GM18909 (cell line): Measurements from ENCODE around the gene GALNT13.

Source experiments
- ATAC-seq: cut with Tn5 transposase; IDR thresholded peaks from one replicate; pipeline ENCODE4 v1.9.1; 2021; ENCODE audit warnings: mild to moderate bottlenecking; ENCODE audit not compliant: unreplicated experiment, poor library complexity

Gene GALNT13

DNA sequence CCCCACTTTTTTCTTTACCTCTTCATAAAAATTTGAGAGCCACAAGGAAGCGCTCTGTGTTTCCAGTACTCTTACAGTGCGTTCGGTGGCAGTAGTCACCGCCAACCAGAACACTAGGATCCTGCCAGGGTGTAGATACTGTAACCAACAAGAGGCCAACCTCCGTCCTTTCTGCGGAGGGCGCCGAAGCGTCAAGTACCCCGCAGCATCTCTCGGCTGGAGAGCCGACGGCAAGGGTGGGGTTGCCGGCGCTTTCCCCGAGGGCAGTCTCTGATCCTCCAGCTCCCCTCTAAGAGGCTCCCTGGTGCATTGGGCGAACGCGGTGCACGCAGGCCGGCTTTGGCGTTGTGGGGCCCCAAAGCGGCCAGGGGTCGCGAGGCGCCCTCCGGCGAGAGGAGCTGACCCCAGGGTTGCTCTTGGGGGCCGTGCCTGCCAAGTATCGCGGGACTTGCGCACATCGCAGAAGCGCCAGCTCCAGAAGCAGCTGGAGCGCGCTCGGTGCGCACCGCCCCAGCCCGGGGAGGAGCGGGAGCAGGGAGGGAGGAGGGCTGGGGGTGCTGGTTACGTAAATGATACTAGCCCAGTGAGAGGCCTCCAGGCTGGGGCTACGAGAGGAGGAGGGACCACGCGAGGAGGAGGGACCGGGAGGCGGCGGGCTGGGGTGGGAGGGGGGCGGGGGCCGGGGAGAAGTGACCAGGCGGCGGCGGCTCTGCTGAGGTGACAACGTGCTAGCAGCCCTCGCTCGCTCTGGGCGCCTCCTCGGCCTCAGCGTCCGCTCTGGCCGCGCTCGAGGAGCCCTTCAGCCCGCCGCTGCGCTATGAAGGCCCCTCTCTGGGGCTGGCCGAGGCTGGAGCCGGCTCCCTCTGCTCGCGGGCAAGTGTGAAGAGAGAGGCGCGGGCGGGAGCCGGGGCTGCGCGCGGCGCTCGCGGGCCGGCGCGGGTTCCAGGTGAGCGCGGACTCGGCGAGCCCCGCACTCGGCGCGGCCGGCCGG, at the start of gene GALNT13:
Gene GALNT13, plus strand, starts transcription at position 692 of the 991 bp plus-strand sequence.
- no peak for ATAC-seq

- ATAC-seq, result no peak
These were observed 47.8 kb upstream of the GALNT13 start for GRCh38 chr2:153823880-153824279.

DNA sequence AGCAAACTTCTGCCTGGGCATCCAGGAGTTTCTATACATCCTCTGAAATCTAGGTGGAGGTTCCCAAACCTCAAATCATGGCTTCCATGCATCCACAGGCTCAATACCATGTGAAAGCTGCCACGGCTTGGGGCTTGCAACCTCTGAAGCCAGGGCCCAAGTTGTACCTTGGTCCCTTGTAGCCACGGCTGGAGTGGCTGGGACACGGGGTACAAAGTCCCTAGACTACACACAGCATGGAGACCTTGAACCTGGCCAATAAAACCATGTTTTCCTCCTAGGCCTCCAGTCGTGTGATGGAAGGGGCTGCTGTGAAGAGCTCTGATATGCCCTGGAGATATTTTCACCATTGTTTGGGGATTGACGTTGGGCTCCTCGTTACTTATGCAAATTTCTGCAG, 43.4 kb upstream of the GALNT13 start:
- ATAC-seq, result no peak

DNA sequence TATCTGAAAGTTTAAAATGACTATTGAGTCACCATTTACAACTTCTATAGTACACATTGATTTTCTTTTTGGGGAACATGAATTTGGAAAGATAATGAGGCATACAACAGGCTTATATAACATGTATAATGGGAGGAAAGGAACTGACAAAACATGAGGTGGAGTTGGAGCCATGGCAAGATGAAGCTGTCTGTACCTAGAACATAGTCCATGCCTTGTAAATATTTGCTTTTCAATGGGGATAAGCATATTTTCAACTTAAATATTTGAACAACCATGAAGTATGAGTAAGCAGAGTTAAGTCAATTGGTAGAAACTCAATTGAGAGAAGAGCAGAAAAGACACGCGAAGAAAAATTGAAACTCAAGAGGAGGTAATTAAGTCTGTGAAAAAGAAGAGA, 37.1 kb upstream of the GALNT13 start:
- no peak for ATAC-seq

GRCh38 chr2:153858250-153858649, 13.5 kb upstream of the GALNT13 start:
- ATAC-seq, result no peak

DNA sequence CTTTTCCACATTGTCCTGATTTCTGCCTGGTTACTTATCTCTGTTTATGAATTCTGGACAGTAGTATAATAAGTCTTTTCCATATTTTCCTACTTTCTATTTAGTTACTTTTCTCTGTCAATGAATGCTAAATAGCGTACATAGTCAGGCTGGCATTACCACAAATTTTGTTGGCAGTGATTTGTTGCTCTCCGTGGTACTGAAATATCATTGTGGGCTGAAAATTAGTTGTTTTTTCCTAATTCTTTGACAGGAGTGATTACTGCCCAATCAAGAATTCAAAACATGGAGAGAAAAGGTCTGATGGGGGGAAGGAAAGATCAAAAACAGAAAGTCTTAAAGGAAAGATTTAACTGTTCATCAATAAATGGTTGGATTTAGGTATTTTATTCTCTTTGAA, 7.7 kb upstream of the GALNT13 start:
- ATAC-seq, result no peak

DNA sequence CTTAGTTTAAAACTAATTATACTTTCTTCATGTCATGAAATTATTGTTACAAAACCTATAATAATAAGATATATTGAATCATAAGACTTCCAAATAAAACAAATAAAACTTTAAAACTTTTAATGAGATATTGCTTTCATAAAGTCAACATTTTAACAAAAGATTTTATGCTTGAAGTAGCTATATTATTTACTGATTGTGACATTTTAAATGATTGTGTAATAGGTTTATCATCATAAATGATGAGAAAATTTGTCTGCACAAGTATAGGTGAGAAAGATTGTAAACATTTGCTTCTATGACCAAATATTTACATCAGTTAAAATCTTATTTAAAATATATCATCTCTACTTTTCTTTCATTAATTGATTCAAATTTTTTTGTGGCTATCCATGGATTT, 5.1 kb upstream of the GALNT13 start:
- no peak for ATAC-seq

GRCh38 chr2:153870308-153870707, 1.4 kb upstream of the GALNT13 start:
- no peak for ATAC-seq

GRCh38 chr2:153872311-153873051, 759 bp downstream of the GALNT13 start:
- no peak for ATAC-seq

DNA sequence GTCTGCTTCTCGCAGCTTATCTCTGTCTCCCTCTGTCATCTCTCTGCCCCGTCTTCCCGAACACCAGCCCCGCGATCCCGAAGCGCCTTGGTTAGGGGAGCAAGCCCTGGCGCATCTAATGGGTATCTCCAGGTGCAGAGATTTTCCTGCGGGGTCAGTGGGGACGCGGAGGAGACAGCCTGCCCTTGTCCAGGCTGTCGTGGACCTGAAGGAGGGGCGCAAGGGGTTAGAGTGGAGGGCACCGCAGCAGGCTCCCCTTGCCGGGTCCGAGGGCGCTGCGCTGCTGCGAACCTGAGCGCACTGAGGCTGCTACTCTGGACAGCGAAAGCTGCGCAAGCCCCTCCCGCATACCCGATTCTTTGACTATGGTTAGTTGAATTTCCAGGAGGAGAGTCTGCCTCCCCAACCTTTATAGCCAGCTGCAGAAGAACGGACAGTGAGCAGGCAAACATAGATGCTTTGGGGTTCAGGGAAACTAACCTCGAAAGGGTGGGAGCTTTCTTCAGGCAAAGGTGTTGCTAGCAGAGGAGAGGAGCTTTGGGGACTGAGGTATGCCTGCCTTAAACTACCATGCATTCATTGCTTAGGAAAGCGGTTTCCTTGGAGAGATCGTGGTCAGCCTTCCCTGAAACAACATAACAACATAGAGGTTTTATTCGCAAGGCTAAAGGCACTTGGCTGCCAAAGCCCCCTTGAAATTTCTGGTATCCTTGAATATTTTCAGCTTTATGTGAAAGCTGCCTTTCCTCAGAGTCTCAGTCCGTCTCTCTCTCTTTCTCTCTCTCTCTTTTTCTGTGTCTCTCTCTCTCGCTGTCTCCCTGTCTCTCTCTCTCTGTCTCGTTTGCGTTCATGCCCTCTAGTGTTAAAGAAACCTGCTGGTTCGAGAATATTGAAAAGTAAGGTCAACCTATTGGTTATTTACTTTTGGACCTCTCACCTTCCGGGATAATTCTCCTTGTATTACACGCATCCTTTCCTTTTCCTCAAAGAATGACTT, 1.6 kb downstream of the GALNT13 start:
- ATAC-seq, result no peak

DNA sequence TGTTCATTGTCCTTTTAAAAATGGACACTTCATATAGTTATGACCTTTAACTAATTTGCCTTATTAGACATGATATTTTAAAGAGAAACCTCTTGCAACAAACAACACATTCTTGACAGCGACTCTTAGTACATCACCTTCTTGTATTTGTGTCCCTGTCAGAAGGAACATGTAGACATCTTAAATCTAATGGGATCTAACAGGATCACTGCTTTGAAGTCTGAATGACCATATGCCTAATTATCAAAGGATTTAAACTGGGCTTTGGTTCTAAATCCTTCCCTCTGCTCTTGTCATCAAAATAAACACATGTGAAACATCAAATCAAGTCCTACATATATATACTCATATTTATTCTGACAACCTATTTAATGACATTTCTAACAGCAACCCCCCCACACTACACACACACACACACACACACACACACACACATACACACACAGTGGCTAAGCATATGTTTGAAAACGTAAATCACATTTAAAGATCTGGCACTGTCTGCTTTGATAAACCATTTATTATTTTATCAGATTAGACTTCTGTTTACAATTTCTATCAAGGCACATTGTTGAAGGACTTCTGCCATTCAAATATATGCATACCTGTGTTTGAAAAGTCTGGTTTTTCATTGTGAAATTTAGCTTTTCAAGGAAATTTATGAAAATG, 4.2 kb downstream of the GALNT13 start:
- ATAC-seq, result no peak

DNA sequence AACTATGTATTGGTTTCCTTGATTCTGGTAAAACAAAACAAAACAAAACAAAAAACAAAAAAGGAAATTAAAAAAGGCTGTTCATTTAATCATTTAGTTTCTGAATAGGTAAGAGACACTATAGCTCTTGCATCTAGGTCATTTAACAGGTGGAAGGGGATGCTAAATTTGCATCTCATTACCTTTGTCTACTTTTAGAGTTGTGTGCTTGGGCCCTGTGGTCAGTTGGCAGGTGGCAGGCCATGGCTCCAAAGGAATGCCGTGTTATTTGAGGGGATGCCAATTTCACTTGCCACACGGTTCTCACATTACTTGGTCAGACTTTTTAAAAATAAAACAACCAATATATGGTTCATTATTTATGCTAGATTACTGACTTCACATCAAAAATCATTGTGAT, 9.2 kb downstream of the GALNT13 start:
- ATAC-seq, result no peak

GRCh38 chr2:153886833-153887232, 15.1 kb downstream of the GALNT13 start:
- ATAC-seq, result no peak

GRCh38 chr2:153890576-153890975, 18.9 kb downstream of the GALNT13 start:
- no peak for ATAC-seq

GRCh38 chr2:153891051-153891450, 19.3 kb downstream of the GALNT13 start:
- no peak for ATAC-seq

DNA sequence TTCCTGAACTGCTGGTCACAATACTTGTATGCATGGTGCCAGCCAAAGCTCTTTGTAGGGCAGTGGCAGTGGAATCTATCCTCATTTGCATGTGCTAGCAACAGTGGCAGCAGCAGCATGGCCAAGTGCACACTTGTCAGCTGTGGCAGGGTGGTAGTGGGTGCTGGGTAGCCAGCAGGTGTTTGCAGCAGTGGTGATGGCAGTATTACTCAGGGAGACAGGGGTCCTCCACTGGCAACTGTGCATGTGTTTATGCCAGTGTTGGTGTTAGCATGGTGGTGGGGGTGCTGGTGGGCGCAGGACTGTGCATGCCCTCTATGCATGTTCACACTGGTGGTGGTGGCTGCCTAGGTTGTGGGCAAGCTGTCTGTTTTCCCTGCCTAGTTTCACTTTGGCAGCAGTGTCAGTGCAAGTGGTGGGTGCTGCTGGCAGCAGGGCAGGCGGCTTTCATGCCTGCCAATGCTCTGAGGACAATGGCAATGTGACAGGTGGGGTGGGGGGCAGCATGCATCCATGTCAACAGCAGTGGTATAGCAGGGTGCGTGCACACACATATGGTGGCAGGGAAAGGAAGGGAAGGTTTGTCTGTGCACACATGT, 41.2 kb downstream of the GALNT13 start:
- no peak for ATAC-seq

- ATAC-seq, result no peak
These were observed 45.8 kb downstream of the GALNT13 start for GRCh38 chr2:153917570-153917969.

DNA sequence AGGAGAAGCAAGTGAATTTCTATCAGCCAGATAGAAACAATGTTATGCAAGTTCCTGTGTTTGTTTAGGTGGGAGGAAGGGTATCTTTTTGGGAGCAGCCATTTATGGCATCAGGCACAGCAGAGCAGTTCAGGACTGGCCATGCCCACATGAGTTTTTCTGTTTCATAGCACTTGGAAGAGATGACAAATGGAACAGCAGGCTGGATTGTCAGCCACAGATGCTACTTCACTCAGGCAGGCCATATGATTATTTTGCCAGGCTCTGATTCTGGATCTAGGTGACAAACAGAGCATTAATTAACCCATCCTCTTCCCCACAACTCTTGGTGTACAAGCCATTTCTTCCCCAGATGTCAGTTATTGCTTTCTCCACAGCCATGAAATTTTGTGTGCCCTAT, 63.8 kb downstream of the GALNT13 start:
- no peak for ATAC-seq

GRCh38 chr2:153939124-153939796, 67.5 kb downstream of the GALNT13 start:
- ATAC-seq, result no peak
